AML-193 (cell line): ENCODE data around the gene CACNB2.

Experiments used
- DNase-seq, 2 experiments: peaks; one replicate each; lab custom pipeline; 2025; lab: John Stamatoyannopoulos, UW

The CACNB2 gene

DNA sequence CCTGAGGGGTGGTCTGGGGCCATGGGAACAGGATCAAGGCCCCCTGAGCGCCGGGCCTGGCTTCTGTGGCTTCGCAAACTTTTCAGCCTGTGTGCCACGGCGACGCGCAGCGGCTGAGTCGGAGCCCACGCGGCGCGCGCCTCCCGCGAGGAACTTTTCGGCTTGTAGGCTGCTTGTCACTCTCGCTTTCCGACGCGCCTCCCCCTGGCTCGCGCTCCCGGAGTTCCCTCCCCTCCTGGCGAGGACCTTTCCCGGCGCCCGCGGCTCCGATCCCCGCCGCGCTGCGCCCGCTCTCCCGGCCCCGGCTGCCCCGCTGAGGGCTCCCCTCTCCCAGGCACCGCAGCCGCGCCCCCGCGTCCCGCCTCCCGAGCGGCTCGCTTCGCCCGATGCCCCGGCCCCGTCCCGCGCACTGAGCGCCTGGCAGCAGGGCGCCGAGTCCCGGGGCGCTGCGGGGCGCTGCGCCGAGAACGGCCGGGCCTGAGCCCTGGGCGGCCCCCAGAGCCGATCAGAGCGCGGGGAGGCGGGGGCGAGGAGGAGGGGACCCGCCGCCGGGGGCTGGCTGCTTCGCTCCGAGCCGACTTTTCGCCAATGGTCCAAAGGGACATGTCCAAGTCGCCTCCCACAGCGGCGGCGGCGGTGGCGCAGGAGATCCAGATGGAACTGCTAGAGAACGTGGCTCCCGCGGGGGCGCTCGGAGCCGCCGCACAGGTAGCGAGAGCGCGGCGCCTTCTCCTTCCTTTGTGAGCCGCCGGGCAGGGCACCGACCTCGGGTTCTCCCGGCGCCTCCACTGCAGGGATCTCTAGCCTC lies at the start of gene CACNB2:
TSS of gene CACNB2 (plus strand) at position 276 of the 808 bp plus-strand sequence.
- DNase-seq, result no peak

DNA sequence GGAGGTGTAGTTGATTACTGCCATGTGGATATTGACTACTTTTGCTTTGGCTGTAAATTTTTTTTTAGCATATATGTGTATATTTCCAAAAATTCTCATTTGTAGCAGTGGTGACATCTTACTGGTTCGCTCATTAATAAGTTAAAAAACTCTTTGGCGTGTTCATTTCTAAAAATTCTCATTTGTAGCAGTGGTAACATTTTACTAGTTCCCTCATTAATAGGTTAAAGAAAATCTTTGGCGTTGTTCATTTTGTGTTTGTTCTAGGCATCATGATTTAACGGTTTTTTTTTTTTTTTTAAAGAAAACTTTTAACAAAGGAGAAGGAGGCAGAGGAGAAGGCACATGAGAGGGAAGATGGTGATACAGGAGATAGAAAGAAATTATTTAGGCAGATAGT lies 45.9 kb upstream of the CACNB2 start:
- no peak for DNase-seq

DNA sequence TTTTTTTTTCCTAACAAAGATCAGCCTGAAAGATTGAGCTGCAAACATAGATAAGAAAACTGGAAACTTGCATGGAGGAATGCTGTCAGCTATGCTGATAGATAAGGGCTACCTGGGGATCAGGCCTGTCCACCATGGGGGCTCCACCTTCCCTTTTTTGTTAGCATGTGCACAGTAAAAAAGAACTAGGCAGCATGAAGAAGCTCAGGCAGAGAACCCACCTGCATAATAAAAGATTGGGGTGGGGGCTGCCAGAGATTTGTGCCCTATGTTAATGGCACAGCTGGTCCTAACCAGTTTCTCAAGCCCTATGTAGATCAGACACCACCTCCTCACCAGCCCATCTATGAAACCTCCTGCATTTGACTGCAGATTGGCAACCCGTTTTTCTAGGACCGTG lies 45.4 kb upstream of the CACNB2 start:
- no peak for DNase-seq

DNA sequence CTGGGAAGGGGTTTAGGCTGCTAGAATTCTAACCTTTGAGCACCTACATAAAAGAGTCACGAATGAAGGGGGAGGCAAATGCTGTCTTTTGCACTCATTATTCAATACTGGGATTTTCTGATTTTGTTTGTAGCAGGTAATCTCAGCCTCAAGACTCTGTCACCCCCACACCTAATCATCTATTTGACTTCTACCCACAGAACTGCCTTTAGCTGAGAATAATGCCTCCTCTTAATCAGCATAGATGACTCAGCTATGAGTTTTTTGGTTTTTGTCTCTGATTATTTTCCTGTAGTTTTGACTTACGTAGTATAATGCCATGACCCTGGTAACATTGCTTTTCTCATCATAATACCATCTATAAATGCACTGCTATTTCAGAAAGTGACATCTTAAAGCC lies 42.7 kb upstream of the CACNB2 start:
- no peak for DNase-seq

DNA sequence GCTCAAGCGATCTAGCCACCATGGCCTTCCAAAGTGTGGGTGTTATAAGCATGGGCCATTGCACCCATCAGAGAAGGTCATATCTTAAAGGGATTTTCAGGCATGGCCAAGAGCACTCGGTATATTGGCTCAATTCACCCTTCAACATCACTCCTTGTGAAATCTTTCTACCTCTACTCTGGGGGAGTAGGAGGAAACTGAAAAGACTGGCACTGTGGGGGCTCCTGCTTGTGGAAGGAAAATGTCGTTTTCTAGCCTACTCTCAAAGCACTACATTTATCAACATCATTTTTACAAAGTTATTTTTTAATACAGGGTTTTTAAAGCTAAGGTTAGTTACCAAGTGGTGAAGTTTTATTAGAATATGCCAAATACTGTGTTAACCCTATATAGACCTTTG lies 42.0 kb upstream of the CACNB2 start:
- no peak for DNase-seq

DNA sequence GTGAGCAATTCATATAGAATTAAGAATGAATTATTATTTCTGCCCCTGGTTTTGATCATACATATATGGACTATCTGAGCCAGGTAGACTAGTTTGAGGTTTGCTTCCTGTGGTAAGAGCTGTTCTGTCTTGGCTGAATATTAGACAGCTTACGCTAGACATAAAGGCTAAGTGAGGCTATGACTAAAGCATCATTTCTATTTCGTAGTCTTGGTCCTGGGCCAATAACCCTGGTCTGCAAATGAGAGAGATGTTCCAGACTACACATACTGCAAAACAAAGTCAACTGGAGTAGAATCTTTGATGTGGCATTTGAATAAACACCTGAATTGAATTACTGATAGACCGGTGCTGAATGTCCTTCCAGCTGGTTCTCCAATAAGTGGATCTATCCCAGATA lies 40.8 kb upstream of the CACNB2 start:
- no peak for DNase-seq

DNA sequence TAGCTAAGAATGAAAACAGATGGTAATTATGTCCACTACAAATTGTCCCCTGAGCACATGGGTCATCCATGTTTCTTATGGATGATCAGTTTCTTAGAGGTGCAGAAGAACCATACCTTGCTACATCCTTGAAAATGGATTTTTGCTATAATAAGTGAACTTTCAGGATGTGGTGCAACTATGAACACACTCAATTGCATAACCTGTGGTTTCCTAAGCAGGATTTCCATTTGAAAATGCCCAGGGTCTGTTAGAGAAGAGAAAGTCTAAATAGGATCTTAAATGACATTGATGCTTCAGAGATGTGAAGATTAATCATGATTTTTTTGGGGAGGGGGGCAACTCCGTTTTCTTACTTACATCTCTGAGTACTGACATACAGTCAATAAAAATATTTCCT lies 39.6 kb upstream of the CACNB2 start:
- peak; percentile 57 to 66 for DNase-seq

DNA sequence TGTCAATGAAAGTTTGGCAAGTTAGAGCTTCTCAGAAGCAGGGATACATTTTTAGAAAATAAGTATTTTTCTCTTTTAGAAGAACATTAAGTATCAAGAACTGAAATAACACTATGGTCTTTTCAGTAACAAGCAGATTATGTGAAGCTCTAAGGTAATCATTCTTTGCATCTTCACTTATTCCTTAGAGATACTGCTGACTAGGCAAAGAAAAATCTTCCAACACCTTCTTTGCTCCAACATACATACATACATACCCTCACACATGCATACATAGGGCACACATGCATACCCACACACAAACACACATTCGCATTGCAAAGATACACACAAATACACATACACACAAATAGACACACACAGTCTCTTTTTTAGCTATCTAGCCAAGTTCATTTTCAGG lies 37.8 kb upstream of the CACNB2 start:
- DNase-seq, result no peak

DNA sequence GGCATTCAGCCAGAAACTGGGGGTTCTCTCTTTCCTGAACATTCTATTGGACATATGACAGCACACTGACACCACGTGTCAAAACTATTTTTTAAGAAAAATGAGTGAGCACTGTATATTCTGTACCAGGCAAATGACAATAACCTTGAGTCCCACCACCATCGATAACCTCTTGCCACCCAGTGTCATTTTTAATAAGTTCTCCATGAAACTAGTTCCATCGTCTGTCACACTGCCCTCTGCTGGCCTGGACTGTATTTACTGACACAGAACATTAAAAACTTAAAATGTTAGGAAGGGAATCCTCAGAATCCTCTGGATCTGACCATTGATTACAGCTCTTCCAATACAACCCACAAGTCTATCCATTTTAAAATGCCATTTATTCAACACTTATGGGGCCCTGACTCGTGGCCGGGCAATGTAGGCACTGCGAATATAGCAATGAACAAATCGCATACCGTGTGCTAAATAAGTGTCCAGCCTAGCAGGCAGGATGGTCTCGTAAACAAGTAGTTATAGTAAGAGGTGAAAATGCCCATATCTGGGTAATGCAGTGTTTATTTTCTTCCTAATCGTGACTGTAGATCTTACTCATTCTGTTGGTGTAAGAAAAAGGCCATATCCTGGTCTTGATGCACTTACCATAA lies 35.9 kb upstream of the CACNB2 start:
- DNase-seq, result peak; percentile 22 to 46

DNA sequence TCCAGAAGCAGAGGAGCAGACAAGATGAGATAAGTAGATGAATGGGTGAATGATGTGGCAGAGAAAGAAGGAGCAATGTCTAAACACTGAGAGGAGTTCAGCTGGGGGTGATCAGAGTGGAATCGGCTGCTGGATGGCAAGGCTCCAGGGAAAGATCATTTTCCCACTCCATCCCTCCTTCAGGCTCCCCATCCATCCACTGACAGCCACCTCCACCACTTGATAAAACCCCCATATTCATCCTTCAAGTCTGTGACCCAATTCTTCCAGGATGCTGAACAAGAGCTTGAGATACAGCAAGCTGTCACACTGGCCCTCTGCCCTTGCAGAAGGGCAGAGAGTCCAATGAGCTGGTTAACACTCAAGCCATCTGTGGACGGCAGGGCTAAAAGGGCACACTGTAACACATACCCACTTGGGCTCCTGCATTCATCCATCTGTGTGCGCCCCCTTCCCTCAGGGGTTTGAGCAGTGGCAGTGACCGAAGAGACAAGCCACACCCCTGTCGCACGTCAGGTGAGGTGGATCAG lies 30.8 kb upstream of the CACNB2 start:
- no peak for DNase-seq

DNA sequence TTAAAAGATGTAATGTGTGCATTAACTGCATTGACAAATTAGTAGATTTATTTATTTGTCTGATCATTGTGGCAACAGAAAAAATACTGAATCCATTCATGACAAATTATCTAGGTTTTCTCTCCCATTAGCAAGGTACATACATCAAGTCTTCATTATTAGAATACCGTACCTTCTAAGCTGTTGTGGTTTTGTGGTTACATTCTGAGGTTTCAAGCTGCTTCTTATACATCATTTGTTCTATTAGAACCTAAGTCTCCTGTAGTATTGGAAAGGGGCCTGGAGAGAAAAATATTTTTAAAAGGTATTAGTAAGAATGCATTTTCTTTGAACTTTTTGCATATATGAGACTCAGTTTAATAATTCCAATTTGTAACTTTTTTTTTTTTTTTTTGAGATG lies 26.3 kb upstream of the CACNB2 start:
- DNase-seq, result no peak

DNA sequence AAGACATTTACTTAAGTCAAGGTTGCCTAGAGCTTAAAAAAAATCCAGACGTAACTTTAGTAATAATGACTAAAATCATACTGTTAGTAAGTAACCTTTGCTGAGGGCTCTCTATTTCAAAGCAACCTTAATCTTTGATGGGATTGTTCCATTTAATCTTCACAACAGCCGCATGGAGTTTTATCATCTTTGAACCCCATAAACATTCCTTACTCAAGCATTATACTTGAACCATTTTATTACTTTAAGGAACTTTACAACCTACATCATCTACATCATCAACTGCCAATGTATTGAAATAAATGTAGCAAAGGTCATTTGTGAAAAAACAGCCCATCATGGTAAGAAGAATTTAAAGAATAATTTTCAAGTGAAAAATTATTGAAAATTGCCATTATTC lies 22.9 kb upstream of the CACNB2 start:
- no peak for DNase-seq

DNA sequence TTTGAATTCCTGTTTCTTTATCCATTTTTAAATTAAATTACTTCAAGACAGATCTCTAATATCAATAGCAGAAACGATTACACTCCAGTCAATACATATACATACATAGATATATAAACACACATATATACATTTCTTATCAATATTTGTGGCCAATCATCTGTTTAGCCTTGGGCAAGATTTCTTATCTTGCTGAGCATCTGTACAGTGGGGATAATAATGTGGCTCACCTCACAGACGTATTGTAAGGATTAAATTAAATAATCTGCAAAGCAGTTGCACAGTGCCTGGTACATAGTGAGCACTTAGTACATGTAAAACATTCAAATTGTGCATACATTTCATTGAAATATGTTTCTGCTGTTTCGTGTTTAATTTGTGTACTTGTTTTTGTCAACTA lies 17.5 kb upstream of the CACNB2 start:
- DNase-seq, result no peak

DNA sequence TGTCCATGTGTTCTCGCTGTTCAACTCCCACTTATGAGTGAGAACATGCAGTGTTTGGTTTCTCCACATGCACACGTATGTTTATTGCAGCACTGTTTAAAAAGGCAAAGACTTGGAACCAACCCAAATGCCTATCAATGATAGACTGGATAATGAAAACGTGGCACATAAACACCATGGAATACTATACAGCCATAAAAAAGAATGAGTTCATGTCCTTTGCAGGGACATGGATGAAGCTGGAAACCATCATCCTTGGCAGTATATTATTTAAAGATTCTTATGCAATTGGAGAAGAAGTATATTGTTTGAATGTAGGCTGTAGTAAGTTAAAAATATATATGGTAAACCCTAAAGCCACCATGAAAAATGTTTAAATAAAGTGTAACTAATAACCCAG lies 7.2 kb upstream of the CACNB2 start:
- no peak for DNase-seq

DNA sequence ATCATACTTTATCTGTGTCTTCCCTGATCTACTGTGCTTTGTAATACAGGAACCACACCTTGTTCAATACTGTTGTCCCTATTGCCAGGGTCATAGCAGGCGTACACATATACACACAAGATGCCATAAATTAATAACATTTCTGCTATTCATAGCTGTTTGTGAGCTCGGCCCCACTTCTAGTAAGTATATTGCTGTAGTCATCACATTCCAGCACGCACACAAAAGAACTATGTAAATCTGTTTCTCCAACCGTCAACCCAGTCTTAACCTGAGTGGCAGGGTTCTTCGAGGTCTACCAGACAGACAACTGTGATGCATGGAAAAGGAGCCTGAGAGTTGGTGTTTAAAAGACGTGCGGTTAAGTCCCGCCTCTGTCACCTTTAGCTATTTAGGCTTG lies 5.7 kb upstream of the CACNB2 start:
- no peak for DNase-seq

DNA sequence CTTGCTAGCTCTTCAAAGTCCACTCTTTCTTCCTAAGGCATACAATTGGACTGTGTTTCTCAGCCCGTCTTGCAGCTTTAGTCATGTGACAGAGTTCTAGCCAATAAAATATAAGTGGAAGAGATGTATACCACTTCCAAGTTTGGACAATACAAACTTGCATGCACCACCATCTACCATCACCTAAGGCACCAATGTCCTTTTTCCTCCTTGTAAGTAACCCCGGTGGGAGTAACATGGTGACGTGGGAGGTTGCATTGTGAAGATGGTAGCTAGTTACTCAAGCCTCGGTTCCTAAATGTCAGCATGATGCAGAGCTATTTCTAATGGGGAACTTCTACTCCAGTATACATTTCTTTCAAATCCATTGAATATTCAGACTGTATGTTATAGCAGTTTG lies 5.3 kb upstream of the CACNB2 start:
- no peak for DNase-seq

DNA sequence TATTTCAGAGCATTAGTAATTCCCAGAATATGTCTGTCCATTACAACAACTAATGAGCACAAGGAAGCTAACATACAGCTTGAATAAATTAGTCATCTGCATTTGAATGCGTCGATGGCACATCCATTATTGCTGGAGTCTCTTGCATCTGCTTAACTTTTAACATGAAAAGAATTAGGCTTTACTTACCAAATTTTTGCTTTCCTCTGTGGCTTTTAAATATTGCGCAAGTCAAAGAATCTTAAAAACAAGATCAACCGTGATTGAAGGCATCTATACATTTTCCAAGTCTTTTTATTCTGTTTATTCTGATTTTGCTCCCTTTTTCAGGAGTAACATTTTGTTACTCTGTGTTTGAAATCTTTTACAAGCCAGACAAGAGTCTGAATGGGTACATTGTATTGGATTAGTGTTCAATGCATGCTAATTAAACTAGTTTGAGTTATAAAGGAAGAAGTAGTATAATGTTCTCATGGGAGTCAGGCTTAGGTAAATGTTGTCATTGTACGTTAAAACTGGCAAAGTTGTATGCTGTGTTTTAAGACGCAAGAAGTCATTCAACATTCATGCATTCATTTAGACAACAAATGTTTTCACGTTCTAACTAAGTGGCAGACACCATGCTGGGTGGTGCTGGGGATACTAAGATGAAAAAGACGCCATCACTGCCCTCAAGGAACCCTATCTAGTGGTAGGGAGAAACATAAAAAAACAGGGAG lies 4.0 kb upstream of the CACNB2 start:
- no peak for DNase-seq

DNA sequence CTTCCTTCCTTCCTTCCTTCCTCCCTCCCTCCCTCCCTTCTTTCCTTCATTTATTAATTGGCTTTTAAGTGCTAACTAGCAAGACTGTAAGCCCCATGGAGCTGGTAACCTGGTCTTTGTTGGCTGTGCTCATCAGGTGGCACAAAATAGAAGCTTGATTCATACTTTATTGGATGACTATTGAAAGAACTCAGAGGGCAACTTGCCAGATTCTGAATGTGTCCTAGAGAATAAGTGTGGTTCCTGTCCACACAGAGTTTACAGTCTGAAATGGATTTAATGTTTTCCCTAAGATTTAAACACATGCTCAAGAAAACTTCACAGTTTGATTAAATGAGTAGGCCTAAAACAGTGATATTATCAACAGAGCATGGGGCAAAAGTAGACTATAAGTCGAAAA lies 3.1 kb upstream of the CACNB2 start:
- DNase-seq, result no peak

DNA sequence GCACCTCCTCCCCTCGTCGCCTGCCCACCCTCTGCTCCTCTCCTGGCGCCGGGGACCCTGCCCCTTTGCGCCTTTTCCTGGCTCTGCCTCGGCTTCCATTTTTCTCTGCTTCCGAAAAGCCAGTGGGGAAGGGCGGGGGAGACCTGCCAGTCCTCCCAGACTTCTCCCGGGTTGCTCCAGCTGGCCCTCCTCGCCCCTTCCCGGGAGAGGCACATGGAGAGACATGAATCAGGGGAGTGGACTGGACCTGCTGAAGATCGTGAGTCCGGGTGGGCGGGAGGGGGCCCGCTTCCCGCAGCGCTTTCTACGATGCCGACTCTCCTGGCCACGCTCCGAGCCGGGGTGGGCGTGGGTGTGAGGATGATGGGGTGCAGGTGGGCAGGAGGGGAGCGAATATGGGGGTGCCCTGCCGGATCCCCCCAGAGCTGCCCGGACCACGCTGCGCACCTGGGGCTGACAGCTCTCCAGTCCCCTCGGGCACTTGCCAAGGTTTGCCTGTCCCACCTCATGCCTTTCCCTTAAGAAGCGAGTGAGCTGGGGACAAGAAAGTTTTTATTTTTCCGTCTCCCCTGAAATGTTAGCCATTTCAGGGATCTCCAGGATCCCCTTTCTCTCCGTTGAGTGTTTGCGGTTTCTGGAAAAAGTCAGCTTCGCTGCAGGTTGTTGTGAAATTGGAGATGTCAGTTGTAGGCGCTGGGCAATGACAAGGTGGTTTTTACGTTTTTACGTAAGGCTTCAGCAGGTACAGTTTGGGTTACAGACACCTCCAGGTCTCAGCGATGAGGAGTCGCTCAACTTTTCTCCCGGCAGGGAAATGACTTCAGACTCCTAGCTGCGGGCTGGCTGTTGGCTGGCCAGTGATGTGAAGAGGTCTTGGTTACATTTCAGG lies 977 bp downstream of the CACNB2 start:
- no peak for DNase-seq

DNA sequence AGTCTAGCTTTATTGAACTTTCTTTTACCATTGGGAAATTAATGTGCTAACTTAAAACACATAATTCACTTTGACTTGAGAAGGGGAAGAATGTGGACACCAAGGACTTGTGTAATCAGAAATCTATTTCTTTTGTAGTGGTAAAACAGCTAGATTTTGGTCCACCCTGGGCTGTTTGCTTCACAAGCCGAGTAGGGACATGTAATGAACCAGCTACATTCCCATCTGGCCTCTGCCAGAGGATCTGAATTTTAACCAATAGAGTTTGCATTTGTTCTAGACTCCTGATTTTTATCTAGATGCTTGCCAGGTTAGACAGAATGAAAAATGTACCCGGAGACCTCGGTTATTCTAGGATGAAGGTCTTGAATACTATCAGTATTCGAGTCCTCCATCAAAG lies 1.9 kb downstream of the CACNB2 start:
- no peak for DNase-seq

DNA sequence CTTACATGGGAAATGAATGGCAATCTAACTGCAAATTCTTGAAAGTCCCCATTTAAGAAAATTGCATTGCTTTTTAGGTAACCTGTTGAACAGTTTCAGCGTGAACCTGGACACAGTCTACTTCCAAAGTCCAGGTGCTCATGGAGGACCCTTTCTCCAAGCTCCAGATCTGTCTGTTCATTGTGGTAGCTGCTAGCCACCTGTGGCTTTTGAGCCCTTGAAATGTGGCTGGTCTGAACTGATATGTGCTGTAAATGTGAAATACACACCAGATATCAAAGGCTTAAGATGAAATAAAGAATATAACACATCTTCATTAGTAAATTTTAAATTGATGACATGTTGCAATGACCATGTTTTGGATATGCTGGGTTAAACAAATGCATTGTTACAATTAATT lies 4.2 kb downstream of the CACNB2 start:
- DNase-seq, result no peak

DNA sequence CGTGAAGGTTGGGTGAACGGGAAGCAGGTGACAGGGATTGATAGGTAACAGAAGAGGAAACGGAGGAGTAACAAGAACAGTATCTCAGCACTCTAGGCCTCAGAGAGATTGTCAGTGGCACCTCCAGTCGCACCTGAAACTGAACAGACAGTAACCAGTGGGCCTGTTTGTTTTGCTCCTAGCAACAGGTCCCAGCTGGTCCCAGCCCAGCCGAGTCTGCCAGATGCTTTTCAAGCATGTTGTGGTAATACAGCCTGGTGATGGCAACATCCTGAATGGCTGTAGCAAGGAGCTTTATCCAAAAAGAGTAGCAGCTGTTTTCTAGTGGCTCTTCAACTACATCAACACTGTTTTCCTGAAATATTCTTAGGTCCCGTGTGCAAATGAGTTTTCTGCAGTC lies 4.7 kb downstream of the CACNB2 start:
- no peak for DNase-seq
